HEK293 (cell line): Measurements from ENCODE around the gene NRL.

Experiments
- ATF2 ChIP-seq: fragments of 450-650 bp; formaldehyde crosslinking; IDR thresholded peaks from 2 replicates; pipeline ENCODE4 v1.5.1; 2016; ENCODE audit warnings: missing biosample characterization, missing genetic modification characterization, low read depth
- GLI2 ChIP-seq: fragments of 450-650 bp; formaldehyde crosslinking; IDR thresholded peaks from 2 replicates; pipeline ENCODE4; 2017; ENCODE audit warnings: missing biosample characterization, missing genetic modification characterization, low read depth, borderline replicate concordance
- GLIS2 ChIP-seq: fragments of 450-650 bp; formaldehyde crosslinking; IDR thresholded peaks from 2 replicates; pipeline ENCODE4 v1.5.1; 2016; ENCODE audit warnings: missing biosample characterization, missing genetic modification characterization
- MZF1 ChIP-seq: fragments of 450-650 bp; formaldehyde crosslinking; IDR thresholded peaks from 2 replicates; pipeline ENCODE4 v1.5.1; 2017; ENCODE audit warnings: missing biosample characterization, missing genetic modification characterization, borderline replicate concordance
- SALL2 ChIP-seq: fragments of 450-650 bp; formaldehyde crosslinking; IDR thresholded peaks from 2 replicates; pipeline ENCODE4 v1.5.0; 2017; ENCODE audit warnings: missing biosample characterization, mild to moderate bottlenecking, missing genetic modification characterization, borderline replicate concordance
- TCF7L2 ChIP-seq: IDR thresholded peaks from 2 replicates; pipeline ENCODE4 v1.6.1; 2011; ENCODE audit warnings: low read depth, mild to moderate bottlenecking, inconsistent platforms, low read length, moderate library complexity, borderline replicate concordance
- ZBTB11 ChIP-seq: fragments of 450-650 bp; formaldehyde crosslinking; conservative IDR thresholded peaks from 2 replicates; pipeline ENCODE4 v1.5.1; 2016; ENCODE audit warnings: low read depth, missing biosample characterization, missing genetic modification characterization
- ZBTB17 ChIP-seq: fragments of 450-650 bp; formaldehyde crosslinking; IDR thresholded peaks from 2 replicates; pipeline ENCODE4 v1.5.1; 2016; ENCODE audit warnings: missing biosample characterization, missing genetic modification characterization
- ZFHX2 ChIP-seq: fragments of 450-650 bp; formaldehyde crosslinking; conservative IDR thresholded peaks from 2 replicates; pipeline ENCODE4 v1.5.1; 2016; ENCODE audit warnings: missing biosample characterization, missing genetic modification characterization
- ZFP41 ChIP-seq: fragments of 450-650 bp; formaldehyde crosslinking; IDR thresholded peaks from 2 replicates; pipeline ENCODE4 v1.5.1; 2016; ENCODE audit warnings: missing biosample characterization, missing genetic modification characterization, borderline replicate concordance
- ZFP69B ChIP-seq: fragments of 450-650 bp; formaldehyde crosslinking; IDR thresholded peaks from 2 replicates; pipeline ENCODE4 v1.5.1; 2016; ENCODE audit warnings: missing biosample characterization, missing genetic modification characterization
- ZNF121 ChIP-seq: fragments of 450-650 bp; formaldehyde crosslinking; IDR thresholded peaks from 2 replicates; pipeline ENCODE4 v1.5.1; 2016; ENCODE audit warnings: missing biosample characterization, missing genetic modification characterization
- ZNF184 ChIP-seq: fragments of 450-650 bp; IDR thresholded peaks from 2 replicates; pipeline ENCODE4 v1.5.1; 2018; ENCODE audit warnings: missing biosample characterization, mild to moderate bottlenecking, missing genetic modification characterization
- ZNF341 ChIP-seq: fragments of 450-650 bp; formaldehyde crosslinking; IDR thresholded peaks from 2 replicates; pipeline ENCODE4; 2016; ENCODE audit warnings: low read depth, missing biosample characterization, missing genetic modification characterization
- ZNF366 ChIP-seq: fragments of 450-650 bp; formaldehyde crosslinking; conservative IDR thresholded peaks from 2 replicates; pipeline ENCODE4 v1.5.1; 2016; ENCODE audit warnings: missing biosample characterization, missing genetic modification characterization
- ZNF398 ChIP-seq: fragments of 450-650 bp; formaldehyde crosslinking; IDR thresholded peaks from 2 replicates; pipeline ENCODE4 v1.5.1; 2017; ENCODE audit warnings: missing biosample characterization, missing genetic modification characterization
- ZNF404 ChIP-seq: fragments of 450-650 bp; formaldehyde crosslinking; IDR thresholded peaks from 2 replicates; pipeline ENCODE4 v1.5.1; 2017; ENCODE audit warnings: missing biosample characterization, missing genetic modification characterization
- ZNF510 ChIP-seq: fragments of 450-650 bp; formaldehyde crosslinking; IDR thresholded peaks from 2 replicates; pipeline ENCODE4 v1.5.1; 2018; ENCODE audit warnings: mild to moderate bottlenecking, missing genetic modification characterization, missing biosample characterization; ENCODE audit not compliant: insufficient replicate concordance
- ZNF513 ChIP-seq: fragments of 450-650 bp; IDR thresholded peaks from 2 replicates; pipeline ENCODE4 v1.5.1; 2018; ENCODE audit warnings: missing biosample characterization, missing genetic modification characterization
- ZNF529 ChIP-seq: fragments of 450-650 bp; formaldehyde crosslinking; IDR thresholded peaks from 2 replicates; pipeline ENCODE4 v1.5.1; 2017; ENCODE audit warnings: missing genetic modification characterization, missing biosample characterization; ENCODE audit not compliant: insufficient replicate concordance
- ZNF530 ChIP-seq: fragments of 450-650 bp; formaldehyde crosslinking; IDR thresholded peaks from 2 replicates; pipeline ENCODE4 v1.5.1; 2016; ENCODE audit warnings: low read depth, missing biosample characterization, missing genetic modification characterization
- ZNF558 ChIP-seq: fragments of 450-650 bp; formaldehyde crosslinking; IDR thresholded peaks from 2 replicates; pipeline ENCODE4 v1.5.1; 2016; ENCODE audit warnings: missing biosample characterization, missing genetic modification characterization
- ZNF571 ChIP-seq: fragments of 450-650 bp; formaldehyde crosslinking; IDR thresholded peaks from 2 replicates; pipeline ENCODE4 v1.5.0; 2017; ENCODE audit warnings: missing biosample characterization, missing genetic modification characterization
- ZNF660 ChIP-seq: fragments of 450-650 bp; IDR thresholded peaks from 2 replicates; pipeline ENCODE4 v1.5.1; 2018; ENCODE audit warnings: missing biosample characterization, mild to moderate bottlenecking, missing genetic modification characterization
- ZNF701 ChIP-seq: fragments of 450-650 bp; formaldehyde crosslinking; IDR thresholded peaks from 2 replicates; pipeline ENCODE4 v1.5.1; 2016; ENCODE audit warnings: missing biosample characterization, missing genetic modification characterization
- TF ChIP-seq, protein P1 (sequence below): fragments of 450-650 bp; formaldehyde crosslinking; IDR thresholded peaks from 2 replicates; pipeline ENCODE4 v1.5.1; 2016; ENCODE audit warnings: missing biosample characterization, missing genetic modification characterization
- TF ChIP-seq, protein P2 (sequence below): fragments of 450-650 bp; formaldehyde crosslinking; IDR thresholded peaks from 2 replicates; pipeline ENCODE4 v1.5.1; 2016; ENCODE audit warnings: missing biosample characterization, missing genetic modification characterization

The NRL gene

DNA sequence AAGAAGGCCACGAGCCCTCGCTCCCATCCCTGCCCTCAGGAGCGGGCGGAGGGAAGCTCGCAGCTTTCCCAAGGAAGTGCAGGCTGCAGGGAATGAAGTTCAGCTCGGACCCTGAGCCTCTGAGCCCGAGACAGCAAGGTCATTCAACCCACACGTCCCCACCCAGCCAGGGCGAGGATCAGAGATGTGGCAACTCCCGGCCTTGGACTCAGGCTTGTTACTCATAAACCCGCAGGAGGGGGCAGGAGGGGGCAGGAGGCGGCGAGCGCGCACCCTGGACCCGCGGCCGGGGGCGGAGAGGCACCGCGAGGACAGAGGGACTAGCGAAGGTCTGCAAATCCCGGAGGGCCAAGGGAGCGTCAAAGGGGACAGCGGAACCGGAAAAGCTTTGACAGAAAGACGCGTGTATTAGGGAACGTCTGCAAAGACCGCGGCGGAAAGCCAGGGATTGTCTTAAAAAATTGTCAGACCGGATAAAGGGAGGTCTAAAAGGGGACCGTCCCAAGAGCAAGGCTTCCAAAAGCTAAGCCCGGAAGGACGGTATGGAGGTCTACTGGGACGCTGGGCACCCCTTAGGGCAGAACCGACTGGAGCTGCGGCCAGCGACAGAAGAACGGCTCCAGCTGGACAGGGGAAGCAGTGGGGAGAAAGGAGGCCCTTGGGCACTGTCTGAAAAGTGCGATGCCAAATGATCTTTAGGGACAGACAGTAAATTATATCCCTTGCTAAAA is 783 bp downstream of the NRL start (continued):
- TF ChIP-seq ZNF398, result peak; percentile 99
- TF ChIP-seq, protein P1, sequence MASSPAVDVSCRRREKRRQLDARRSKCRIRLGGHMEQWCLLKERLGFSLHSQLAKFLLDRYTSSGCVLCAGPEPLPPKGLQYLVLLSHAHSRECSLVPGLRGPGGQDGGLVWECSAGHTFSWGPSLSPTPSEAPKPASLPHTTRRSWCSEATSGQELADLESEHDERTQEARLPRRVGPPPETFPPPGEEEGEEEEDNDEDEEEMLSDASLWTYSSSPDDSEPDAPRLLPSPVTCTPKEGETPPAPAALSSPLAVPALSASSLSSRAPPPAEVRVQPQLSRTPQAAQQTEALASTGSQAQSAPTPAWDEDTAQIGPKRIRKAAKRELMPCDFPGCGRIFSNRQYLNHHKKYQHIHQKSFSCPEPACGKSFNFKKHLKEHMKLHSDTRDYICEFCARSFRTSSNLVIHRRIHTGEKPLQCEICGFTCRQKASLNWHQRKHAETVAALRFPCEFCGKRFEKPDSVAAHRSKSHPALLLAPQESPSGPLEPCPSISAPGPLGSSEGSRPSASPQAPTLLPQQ (tag by site-specific recombination), result peak; percentile 96
- TF ChIP-seq ZNF404 (tag by site-specific recombination), result no peak
- TF ChIP-seq MZF1 (tag by site-specific recombination), result peak; percentile 45; the same call in 1 of the 2 replicates
- TF ChIP-seq ZNF571 (tag by site-specific recombination), result no peak
- TF ChIP-seq ZNF530 (tag by site-specific recombination), result no peak
- TF ChIP-seq ZFP69B (tag by site-specific recombination), result peak; percentile 94
- TF ChIP-seq ZNF558, result peak; percentile 52; the same call in 1 of the 2 replicates
- no peak for TF ChIP-seq ZNF529 (tag by site-specific recombination)
- no peak for TF ChIP-seq ZBTB17 (tag by site-specific recombination)
- TF ChIP-seq SALL2, result no peak
- TF ChIP-seq ZBTB11 (tag by site-specific recombination), result peak; percentile 82
- TF ChIP-seq GLIS2 (tag by site-specific recombination), result peak; percentile 87
- no peak for TF ChIP-seq ZNF121 (tag by site-specific recombination)
- peak; percentile 79 for TF ChIP-seq ZFHX2 (tag by site-specific recombination)
- TF ChIP-seq ZNF366 (tag by site-specific recombination), result peak; percentile 91
- peak; percentile 29; the same call in 1 of the 2 replicates for TF ChIP-seq ZNF184 (tag by site-specific recombination)
- TF ChIP-seq, protein P2, sequence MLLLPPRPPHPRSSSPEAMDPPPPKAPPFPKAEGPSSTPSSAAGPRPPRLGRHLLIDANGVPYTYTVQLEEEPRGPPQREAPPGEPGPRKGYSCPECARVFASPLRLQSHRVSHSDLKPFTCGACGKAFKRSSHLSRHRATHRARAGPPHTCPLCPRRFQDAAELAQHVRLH (tag by site-specific recombination), result peak; percentile 52; the same call in 1 of the 2 replicates
- TF ChIP-seq TCF7L2, result no peak
- no peak for TF ChIP-seq GLI2 (tag by site-specific recombination)
- no peak for TF ChIP-seq ATF2 (tag by site-specific recombination)
- TF ChIP-seq ZFP41, result no peak
- no peak for TF ChIP-seq ZNF510 (tag by site-specific recombination)
- peak; percentile 97 for TF ChIP-seq ZNF701 (tag by site-specific recombination)
- TF ChIP-seq ZNF513 (tag by site-specific recombination), result no peak
- TF ChIP-seq ZNF660 (tag by site-specific recombination), result 0 out of 2 replicates have a peak, but pooled peaks have one; percentile 30
- TF ChIP-seq ZNF341, result no peak; the same call in 1 of the 2 replicates
